ENCODE data around the gene KRTAP1-4.
"Not testable (repeated sequence)": the region's sequence is repeated elsewhere in the genome, so short reads cannot be mapped to it uniquely, and the experiment has no call there.

Gene KRTAP1-4

GRCh38 chr17:41046735-41047465, 16.9 kb upstream of the KRTAP1-4 start, which contains the start of gene KRTAP2-1:
Gene KRTAP2-1 (minus strand): TSS chr17:41047316. CDS start chr17:41047267, 49 bp downstream.
- DNase-seq, result not testable (repeated sequence)

DNA sequence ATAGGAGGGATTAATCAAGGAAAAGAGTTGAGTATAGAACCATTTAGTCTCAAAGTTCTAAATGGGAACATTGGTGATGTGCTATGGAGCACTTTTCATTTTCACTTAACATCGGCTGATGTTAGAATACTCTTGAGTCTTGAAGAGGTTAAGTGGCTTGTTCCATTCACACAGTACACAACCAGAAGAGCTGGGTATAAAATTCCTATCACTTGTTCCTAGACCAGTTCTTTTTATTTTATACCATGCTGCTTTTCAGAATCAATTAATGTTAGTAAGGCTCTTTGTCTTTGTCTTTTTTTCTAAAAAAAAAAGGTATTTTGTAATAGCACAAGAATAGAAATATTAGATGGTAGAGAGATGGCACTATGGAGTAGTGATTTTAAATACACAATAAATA, 13.0 kb upstream of the KRTAP1-4 start:
- no peak for DNase-seq

GRCh38 chr17:41040783-41041571, 11.0 kb upstream of the KRTAP1-4 start, which contains the start of gene KRTAP1-1:
Gene KRTAP1-1 (minus strand): TSS chr17:41041450. CDS start chr17:41041397, 53 bp downstream.
- DNase-seq, result not testable (repeated sequence)

GRCh38 chr17:41037853-41038350, 7.9 kb upstream of the KRTAP1-4 start:
- DNase-seq, result no peak

DNA sequence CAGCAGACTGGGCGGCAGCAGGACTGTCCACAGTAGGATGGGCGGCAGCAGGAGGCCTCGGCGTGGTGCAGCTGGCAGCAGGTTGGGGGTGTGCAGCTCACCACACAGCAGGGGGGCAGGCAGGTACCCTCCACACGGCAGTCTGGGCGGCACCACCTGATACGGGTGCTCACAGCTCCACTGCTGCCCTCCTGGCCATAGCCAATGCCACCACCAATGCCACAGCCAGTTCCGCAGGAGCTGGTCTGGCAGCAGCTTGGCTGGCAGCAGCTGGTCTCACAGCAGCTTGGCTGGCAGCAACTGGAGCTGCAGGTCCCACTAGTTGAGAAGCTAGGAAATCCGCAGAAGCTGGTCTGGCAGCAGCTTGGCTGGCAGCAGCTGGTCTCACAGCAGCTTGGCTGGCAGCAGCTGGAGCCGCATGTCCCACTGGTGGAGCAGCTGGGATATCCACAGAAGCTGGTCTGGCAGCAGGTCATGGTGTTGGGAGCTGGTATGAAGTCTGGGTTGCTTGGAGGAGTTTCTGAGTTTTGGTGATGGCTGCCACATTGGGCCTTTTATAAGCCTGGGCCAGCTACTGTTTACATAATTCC, 4.4 kb upstream of the KRTAP1-4 start, which contains the start of gene KRTAP1-3:
TSS of gene KRTAP1-3 (minus strand) at position 529 of the 590 bp plus-strand sequence. CDS start at position 476, 53 bp downstream.
- DNase-seq, result not testable (repeated sequence)

GRCh38 chr17:41026715-41027471, 3.1 kb downstream of the KRTAP1-4 start, which contains the start of gene KRTAP1-5:
Gene KRTAP1-5 (minus strand): TSS chr17:41027208. CDS start chr17:41027155, 53 bp downstream.
- no peak for DNase-seq

DNA sequence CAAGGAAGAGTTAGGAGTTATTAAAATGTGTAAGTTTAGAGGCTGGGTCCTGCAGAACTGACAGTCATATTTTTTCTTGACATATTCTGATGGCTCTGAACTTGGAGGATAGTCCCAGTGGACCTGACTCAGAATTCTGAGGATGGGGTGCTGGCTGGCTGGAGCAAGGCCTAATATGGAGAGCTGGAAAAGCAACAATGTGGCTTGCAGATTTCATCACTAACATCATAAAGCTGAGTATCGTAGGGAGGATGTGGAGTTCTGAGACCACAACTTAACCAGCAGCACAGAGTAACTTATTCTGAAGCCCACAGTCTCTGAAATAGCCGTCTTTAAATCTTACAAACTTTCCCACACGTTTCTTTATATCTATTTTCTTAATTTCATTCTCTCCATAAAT, 5.3 kb downstream of the KRTAP1-4 start:
- DNase-seq, result no peak

DNA sequence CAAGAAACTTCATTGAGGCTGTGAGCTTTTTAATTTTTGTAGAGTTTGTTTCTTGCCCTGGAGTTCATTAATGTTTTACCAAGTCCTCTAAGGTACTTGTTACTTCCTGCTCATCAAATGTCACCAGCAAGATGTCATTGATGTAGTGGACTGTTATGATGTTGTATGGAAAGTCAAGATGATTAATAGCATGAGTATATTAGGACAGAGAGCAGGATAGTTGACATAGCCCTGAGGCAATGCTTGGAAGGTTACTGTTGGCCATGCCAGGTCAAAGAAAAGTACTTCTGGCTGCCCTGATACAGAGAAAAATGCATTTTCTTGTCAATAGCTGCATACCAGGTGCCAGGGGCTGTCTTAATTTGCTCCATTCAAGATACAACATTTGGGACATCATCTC, 9.7 kb downstream of the KRTAP1-4 start:
- DNase-seq, result no peak

- no peak for DNase-seq
These were observed 10.6 kb downstream of the KRTAP1-4 start for GRCh38 chr17:41019415-41019814.

GRCh38 chr17:41018541-41018940, 11.5 kb downstream of the KRTAP1-4 start:
- DNase-seq, result no peak

- DNase-seq, result no peak
These were observed 13.3 kb downstream of the KRTAP1-4 start for GRCh38 chr17:41016578-41017215.

- DNase-seq, result no peak
These were observed 14.5 kb downstream of the KRTAP1-4 start for GRCh38 chr17:41015454-41015853.

DNA sequence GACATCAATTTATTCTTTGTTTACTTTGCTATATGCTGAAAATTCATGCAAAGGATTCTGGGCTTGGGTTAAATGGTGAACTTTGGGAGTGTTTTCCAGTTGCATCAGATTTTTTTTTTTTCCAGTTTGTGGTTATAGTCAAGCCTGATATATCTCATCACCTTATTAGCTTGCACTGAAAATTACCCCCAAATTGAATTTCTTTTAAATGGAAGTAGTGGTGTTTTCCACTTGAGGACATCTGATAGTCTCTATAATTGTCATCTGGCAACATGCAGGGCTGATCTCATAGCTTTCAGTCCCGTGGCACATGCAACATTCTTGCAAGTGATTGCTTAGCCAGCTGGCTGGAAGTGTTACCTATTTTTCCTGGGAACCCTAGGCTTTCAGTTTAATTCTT, 16.4 kb downstream of the KRTAP1-4 start:
- DNase-seq, result no peak

GRCh38 chr17:41013181-41013580, 16.8 kb downstream of the KRTAP1-4 start:
- no peak for DNase-seq

DNA sequence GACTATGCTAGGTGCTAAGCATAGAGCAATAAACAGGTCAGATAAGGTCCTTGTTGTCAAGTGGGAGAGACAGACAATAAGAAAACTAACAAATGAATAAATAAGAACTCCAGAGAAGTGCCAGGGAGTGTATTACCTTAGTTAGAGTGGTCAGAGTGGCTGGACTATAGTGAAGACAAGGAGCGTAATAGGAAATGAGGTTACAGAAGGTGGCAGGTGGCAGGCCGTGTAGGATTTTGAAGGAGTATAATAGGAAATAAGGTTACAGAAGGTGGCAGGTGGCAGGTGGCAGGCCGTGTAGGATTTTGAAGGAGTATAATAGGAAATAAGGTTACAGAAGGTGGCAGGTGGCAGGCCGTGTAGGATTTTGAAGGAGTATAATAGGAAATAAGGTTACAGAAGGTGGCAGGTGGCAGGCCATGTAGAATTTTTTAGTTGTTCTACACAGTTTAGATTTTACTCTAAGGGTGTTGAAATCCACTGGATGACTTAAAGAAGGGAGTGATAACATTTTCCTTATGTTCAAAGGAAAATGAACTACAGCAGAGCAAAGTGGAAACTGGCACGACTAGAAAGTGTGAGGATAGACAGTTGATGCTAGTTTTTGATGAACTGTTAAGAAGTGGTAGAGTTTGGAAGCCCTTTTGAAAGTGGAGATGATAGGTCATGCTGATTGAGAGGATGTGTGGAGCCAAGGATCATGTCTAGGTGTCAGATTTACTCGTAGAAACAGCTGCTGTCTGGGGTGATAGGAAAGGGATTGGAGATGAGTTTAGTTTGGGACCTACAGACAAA, 17.5 kb downstream of the KRTAP1-4 start:
- DNase-seq, result no peak

GRCh38 chr17:41010441-41010840, 19.6 kb downstream of the KRTAP1-4 start:
- no peak for DNase-seq

GRCh38 chr17:41009936-41010335, 20.1 kb downstream of the KRTAP1-4 start:
- no peak for DNase-seq

- peak; percentile 84 for DNase-seq
These were observed 20.7 kb downstream of the KRTAP1-4 start for GRCh38 chr17:41009301-41009760.

DNA sequence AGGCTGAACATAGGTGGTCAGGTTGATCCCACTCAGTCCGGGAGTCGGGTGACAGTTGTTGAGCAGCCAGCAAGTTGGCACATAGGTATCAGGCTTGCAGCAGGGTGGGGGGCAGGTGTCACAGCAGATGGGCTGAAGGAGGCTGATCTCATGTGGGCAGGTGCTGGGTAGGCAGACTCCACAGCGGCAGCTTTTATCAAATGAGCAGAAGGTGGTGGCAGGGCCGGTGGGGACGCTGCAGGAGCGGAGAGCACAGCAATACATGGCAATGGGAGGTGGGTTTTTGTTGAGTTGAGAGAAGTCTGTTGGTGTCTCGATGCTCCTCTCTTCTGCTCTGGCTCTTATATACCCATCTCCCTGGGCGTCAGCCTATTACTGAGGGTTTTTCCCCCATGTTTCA, 21.2 kb downstream of the KRTAP1-4 start, which contains the start of gene KRTAP3-1:
TSS of gene KRTAP3-1 (minus strand) at position 318 of the 400 bp plus-strand sequence. CDS start at position 264, 54 bp downstream.
- DNase-seq, result peak; percentile 73

DNA sequence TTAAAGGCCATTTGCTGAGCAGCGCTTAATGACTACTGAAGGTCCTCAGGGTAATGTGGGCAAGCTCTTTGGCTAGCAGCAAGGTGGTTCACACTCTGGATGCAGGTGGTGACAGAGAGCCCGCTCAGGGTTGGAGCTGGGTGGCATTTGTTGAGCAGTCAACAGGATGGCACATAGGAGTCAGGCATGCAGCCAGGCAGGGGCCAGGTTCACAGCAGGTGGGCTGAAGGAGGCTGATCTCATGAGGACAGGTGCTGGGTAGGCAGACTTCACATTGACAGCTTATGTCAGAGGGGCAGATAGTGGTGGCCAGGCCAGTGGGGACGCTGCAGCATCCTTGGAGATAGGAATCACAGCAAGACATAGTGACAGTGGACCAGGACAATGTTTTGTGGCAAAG, 25.6 kb downstream of the KRTAP1-4 start:
- DNase-seq, result no peak

DNA sequence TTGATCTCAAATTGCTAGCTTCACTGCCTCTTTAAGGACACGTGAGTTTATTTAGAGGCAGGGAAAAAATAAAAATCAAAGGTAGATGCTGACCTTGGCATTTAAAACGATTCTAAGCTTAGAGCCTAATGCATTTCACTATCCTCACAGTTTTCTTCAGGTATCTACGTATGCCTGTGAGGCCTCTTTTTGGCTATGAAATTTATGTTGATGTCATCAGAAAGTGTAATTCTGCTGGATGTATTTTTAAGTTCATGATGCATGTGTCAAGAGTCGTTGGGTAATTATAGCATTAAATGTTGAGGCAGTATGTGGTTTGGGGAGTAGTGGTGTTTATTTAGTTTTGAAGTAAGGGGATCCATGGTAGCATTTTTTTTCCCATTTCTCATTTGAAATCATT, 26.1 kb downstream of the KRTAP1-4 start:
- no peak for DNase-seq

Measured in islet precursor cell (in vitro differentiated cells).